ENCODE results near the gene PLCD1. TPM values are rescaled to one million over a fixed set of nuclear protein-coding genes. Genes with fewer than 3 reads are reported as not detected.

PLCD1 gene
- polyA plus RNA-seq, 4 donors = 20.0 to 22.7 (median 21.6) TPM

- no peak for DNase-seq (ENCODE audit: low read depth in 4 of 4, low spot score in 3 of 4)
Measured at GRCh38 chr3:37970802-37971201, 58.6 kb downstream of the PLCD1 start.

- DNase-seq (ENCODE audit: low read depth in 4 of 4, low spot score in 3 of 4) = no peak
Measured at GRCh38 chr3:37969596-37970100, 59.8 kb downstream of the PLCD1 start.

GRCh38 chr3:37968813-37969595 lies 60.4 kb downstream of the PLCD1 start:
- DNase-seq (ENCODE audit: low read depth in 4 of 4, low spot score in 3 of 4) = no peak

GRCh38 chr3:37968199-37968598 lies 61.2 kb downstream of the PLCD1 start:
- no peak for DNase-seq (ENCODE audit: low read depth in 4 of 4, low spot score in 3 of 4)

GRCh38 chr3:37967260-37967881 lies 62.1 kb downstream of the PLCD1 start:
- DNase-seq (ENCODE audit: low read depth in 4 of 4, low spot score in 3 of 4) = no peak

- DNase-seq (ENCODE audit: low read depth in 4 of 4, low spot score in 3 of 4) = peak in 2 of 4 donors; percentile 55 to 72
Measured at GRCh38 chr3:37964716-37965115, 64.7 kb downstream of the PLCD1 start.

- DNase-seq (ENCODE audit: low read depth in 4 of 4, low spot score in 3 of 4) = no peak
Measured at GRCh38 chr3:37964146-37964545, 65.3 kb downstream of the PLCD1 start.

GRCh38 chr3:37963635-37964034 lies 65.8 kb downstream of the PLCD1 start:
- DNase-seq (ENCODE audit: low read depth in 4 of 4, low spot score in 3 of 4) = no peak

- no peak for DNase-seq (ENCODE audit: low read depth in 4 of 4, low spot score in 3 of 4)
Measured at GRCh38 chr3:37963016-37963415, 66.4 kb downstream of the PLCD1 start.

- no peak for DNase-seq (ENCODE audit: low read depth in 4 of 4, low spot score in 3 of 4)
Measured at GRCh38 chr3:37961622-37962431, 67.6 kb downstream of the PLCD1 start.

- no peak for DNase-seq (ENCODE audit: low read depth in 4 of 4, low spot score in 3 of 4)
Measured at GRCh38 chr3:37957539-37957936, 71.9 kb downstream of the PLCD1 start.

Other genes with a start within 250 kb of the PLCD1 start
- gene CTDSPL, start 167.8 kb downstream of the PLCD1 start, polyA plus RNA-seq (ENCODE audit: insufficient read length in 4 of 4) = 100 to 1,000 TPM; 109 to 119 (median 110) TPM
- gene VILL, start 38.9 kb downstream of the PLCD1 start, polyA plus RNA-seq (ENCODE audit: insufficient read length in 4 of 4) = 10 to 100 TPM; 10.8 to 13.3 (median 11.3) TPM
- 1 to 10 TPM in 2 of 4 donors, under 1 TPM in 2; 0.54 to 1.4 (median 0.85) TPM for gene DLEC1, start 9.6 kb upstream of the PLCD1 start, polyA plus RNA-seq (ENCODE audit: insufficient read length in 4 of 4)
- gene ACAA1, start 107.5 kb upstream of the PLCD1 start, polyA plus RNA-seq (ENCODE audit: insufficient read length in 4 of 4) = 100 to 1,000 TPM; 114 to 143 (median 128) TPM
- 10 to 100 TPM; 26.6 to 28.8 (median 27.6) TPM for gene MYD88, start 109.0 kb upstream of the PLCD1 start, polyA plus RNA-seq (ENCODE audit: insufficient read length in 4 of 4)
- gene OXSR1, start 135.9 kb upstream of the PLCD1 start, polyA plus RNA-seq (ENCODE audit: insufficient read length in 4 of 4) = 10 to 100 TPM; 48.1 to 51.2 (median 49.7) TPM
- 1 to 10 TPM; 1.6 to 4.1 (median 2.5) TPM for gene SLC22A13, start 236.2 kb upstream of the PLCD1 start, polyA plus RNA-seq (ENCODE audit: insufficient read length in 4 of 4)

Data from right renal pelvis (tissue), 4 donors.